HG02943 (cell line): ENCODE results near the gene PALLD.

Source experiments
- ATAC-seq: cut with Tn5 transposase; IDR thresholded peaks from one replicate; pipeline ENCODE4 v1.9.1; 2021; ENCODE audit warnings: mild to moderate bottlenecking, low read depth, moderate library complexity; ENCODE audit not compliant: unreplicated experiment

PALLD gene

DNA sequence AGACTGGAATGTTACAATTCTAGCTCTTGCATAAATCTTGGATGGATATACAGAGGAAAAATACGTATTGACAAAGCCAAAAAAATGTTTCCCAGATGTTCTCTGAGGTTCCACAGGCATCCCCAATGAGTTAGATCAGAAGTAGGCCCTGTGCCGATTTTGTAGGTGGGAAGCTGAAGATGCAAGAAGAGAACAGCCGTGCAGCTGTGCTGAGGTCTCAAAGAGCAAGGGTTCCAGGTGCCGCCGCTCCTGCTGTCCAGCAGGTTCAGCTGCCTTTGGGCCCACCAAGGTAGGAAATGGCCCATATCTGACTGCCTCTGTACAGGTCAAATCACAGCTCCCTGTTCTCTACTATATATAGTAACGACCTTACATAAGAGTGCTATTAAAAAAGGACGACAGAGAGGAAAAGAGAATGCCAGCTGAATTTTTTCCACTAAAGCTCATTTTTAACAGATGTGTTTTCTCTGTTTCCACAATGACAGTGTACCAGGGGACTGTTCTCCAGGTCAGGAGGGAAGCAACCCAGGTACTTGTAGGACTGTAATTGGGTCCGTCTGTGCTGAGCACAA lies 357.6 kb downstream of the PALLD start:
- ATAC-seq: no peak

DNA sequence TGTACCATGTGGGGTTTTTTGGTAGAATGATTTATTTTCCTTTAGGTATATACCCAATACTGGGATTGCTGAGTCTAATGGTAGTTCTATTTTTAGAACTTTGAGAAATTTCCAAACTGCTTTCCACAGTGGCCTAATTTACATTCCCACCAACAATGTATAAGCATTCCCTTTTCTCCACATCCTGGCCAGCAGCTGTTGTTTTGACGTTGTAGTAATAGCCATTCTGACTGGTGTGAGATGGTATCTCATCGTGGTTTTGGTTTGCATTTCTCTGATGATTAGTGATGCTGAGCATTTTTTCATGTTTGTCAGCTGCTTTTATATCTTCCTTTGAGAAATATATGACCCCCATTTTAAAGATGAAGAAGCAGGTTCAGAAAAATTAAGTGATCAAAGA lies 359.5 kb downstream of the PALLD start:
- ATAC-seq: no peak

DNA sequence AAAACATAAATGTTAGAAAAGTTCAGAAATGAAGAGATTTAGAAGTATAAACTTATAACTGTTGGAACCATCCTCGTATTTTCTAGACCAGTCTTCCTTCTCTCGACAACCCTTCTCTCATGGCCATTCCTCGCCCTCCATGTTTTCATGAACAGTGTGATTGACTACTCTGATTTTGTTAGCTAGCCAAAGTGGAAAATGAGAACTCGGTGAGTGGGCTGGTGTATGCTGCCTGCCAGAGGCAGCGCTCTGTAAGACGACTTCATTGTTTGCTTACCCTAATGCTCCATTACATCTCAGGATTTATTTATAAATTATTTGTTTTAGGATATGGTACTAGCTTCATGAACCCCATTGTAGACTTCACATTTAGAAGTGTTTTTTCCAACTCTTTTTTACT lies 360.2 kb downstream of the PALLD start:
- no peak for ATAC-seq

DNA sequence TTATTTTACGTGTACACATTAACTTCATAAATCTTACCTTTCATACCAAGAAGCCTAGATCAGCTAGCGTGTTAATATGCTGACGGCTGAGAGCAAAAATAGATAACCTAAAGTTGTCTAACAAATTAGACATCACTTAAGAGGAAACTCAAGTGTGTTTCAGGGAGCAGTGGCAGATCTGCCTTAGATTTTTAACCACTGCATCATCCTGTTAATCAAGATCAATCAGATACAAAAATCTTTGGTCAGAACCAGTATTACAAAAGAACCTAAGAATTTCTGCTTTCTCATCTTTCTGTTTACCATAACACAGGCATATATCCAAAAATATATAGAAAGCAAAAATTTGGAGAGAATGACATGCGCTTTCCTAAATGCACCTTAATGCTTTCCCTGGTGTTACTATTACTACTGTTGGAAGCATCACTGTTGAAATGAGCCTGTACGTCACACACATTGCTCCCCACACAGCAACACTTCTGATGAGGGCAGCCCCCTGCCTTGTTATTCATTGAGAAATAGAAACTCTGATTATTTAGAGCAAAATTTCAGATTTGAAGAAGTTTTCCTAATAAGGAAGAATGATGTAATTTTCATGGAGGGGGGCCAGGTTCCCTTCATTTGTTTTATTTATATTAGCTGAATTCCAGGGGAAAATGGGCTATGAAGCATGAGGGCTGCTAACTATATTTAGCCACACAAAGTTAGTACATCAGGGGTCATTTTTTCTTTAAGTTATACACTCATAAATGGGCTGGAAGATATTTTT lies 360.9 kb downstream of the PALLD start:
- ATAC-seq: no peak

DNA sequence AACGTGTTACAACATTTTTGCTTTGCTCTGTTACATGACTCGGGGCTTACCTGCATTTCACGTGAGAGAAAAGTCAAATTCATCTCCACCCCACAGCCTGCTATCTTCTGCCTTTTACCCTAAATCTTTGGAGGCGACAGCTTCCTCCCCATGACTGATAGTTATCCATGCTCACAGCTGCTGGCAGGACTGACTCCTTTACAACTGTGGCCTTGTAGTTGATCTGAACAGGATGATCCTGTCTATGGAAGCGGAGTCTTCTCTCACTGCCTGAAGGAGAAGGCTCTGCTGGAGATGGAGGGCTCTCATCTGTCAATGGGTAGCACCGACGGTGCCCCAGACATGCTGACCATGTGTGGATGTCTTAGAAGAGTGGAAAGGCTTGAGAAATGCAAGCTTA lies 362.2 kb downstream of the PALLD start:
- no peak for ATAC-seq

DNA sequence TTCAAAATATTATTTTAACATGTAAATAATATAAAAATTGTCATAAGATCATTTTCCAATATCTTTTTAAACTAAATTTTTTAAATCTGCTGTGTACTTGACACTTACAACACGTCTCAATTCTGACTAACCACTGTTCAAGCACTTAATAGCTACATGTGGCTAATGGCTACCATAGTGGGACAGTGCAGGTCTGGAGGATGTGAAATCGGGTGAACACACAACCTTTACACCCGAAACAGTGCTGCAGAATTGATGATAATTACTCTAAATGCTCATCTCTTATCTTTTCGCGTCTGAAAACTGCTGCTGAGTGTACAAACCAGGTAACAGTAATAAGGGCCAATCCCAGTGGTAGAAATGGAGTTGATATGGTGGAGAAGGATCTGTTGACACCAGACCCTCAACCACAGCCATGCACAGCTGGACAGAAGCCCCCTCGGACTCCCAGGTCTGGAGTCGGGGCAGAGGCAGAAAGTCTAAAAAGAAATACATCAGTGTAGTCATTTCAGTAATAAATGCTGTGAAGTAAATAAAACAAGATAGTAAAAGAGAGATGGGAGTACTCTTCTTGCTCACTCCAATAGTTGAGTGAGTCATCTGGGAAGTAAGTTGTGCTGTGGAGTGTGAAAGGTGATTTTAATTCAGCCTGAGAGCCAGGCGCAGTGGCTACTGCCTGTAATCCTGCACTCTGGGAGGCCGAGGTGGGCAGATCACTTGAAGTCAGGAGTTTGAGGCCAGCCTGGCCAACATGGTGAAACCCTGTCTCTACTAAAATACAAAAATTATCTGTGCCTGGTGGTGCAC lies 363.2 kb downstream of the PALLD start:
- ATAC-seq: peak; percentile 86

DNA sequence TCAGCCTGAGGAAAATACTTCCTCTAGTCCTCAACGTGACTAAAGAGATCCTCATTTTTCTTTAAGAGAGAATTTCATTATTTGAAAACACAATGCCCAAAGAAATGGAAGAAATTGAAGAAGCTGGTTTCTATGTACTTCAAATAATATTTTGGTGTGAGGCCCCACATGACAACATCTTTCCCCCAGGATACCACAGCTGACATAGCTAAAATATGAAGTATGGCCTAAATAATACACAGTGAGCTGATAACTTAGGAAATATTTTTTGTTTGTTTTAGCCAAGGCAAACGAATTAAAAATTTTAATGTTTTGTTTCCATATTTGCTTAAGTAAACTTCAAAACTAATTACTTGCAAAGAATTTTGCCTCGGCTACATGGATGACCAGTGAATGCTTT lies 364.0 kb downstream of the PALLD start:
- no peak for ATAC-seq

DNA sequence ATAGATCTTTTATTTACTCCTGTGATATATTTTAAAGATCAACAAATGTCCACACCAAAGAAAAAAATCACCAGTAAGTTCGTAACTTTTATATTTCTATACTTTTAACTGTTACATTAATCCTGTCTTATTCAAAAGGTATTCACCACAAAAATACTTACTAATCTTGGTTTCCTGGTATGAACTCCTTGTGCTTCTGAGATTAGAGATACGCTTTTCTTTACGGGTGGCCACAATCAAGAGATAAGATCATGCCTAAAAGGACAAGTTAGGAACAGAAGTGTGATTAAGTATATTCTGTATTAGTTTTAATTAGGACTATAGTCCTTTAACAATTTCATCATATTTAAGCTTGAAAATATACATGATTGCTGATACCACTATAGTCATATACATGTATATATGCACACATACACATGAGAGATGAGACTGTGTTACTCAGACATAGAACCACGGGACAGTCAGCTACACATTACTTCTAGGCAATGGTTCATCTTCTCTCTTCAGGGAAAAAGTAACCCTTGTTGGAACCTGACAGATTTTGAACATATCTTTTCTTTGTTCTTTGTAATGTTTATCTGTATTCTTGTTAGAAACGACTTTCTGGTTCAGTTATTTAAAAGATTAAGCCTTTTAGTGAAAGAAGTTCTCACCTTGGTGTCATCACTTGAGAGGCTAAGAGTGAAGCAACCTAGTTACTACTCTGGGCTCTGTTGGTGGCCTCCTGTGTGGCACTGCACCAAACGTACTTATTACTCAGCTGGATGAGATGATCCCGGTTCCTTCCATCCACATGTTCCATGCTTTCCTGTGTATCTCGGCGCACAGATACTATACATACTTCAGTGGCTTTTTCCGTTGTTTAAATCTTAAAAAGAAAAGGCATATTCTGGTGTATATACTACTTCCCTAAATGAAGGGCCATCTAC lies 367.1 kb downstream of the PALLD start:
- ATAC-seq: no peak

DNA sequence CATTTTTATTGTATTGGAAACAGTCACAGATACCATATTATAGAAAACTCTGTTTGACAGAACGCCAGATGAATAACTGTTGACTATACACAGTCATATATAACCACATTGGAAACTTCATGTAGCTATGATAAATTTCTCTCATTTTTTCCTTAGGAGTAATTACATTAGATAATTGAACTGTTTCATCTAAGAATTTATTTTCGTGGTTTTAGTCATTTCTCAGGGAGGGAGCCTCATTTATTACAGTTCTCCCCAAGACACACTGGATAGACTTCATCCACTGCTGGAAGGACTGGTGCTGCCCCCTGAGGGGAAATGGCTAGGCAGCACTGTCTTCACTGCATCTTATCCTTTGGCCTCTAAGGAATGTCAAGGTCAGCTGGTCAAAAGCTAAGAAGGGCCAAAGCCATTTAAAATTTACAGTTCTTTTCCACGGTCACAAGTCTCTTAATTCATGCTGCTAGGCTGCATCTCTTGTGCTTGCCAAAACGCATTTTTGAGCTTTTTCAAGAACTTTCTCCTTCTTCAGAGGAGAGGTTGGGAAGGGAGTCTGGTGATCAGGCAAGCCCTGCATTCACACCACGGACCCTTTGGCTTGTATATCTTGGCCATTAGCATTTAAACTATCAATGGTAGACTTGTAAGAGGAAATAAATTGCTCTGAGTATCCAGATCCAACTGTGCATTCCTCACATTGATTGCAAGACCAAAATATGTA lies 368.1 kb downstream of the PALLD start:
- ATAC-seq: no peak

DNA sequence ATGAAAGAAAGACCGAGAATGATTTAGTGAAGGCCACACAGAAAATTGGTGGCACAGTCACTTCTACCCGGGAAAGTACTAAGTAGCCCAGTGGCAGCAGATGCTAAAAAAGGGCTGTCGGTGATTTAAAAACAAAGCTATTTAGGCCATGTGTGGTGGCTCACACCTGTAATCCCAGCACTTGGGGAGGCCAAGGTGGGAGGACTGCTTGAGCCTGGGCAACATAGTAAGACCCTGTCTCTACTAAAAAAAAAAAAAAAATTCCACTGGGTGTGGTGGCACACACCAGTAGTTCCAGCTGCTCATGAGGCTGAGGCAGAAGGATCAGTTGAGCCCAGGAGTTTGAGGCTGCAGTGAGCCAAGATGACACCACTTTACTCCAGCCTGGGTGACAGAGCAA lies 369.0 kb downstream of the PALLD start:
- no peak for ATAC-seq

DNA sequence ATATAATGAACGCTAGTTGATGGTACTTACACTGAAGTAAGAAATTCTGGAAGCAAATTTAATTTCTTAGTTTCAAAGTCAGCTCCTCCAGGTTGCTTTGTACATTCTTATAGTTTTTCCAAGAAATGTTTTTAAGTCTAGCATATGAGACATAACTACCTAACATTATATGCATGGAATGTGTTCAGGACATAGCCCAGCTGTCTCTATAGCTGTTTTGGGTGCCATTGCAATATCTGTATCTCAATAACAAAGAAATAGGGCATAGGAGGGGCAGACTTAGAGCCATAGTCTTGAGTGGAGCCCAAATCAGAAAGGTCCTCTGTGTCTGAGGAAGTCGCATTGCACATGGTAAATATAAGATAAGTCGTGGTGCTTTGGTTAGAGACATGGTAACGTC lies 369.8 kb downstream of the PALLD start:
- ATAC-seq: no peak

DNA sequence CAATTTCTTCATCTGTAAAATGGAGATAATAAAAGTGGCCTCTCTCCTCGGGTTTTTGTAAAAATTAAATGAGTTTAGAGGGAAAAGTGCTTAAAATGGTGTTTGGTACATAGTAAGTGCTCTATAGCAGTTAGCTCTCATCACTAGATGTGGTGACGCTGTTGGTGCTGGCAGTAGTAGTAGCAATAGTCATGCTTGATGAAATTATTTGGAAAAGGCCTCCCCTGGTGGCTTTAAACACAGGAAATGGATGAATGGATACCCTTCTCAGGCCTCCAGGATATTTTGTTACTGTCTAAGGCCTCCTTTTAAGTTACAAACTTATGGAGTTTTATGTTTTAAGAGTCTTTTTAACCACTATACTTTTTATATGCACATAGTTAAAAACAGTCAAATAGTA lies 370.3 kb downstream of the PALLD start:
- ATAC-seq: no peak

DNA sequence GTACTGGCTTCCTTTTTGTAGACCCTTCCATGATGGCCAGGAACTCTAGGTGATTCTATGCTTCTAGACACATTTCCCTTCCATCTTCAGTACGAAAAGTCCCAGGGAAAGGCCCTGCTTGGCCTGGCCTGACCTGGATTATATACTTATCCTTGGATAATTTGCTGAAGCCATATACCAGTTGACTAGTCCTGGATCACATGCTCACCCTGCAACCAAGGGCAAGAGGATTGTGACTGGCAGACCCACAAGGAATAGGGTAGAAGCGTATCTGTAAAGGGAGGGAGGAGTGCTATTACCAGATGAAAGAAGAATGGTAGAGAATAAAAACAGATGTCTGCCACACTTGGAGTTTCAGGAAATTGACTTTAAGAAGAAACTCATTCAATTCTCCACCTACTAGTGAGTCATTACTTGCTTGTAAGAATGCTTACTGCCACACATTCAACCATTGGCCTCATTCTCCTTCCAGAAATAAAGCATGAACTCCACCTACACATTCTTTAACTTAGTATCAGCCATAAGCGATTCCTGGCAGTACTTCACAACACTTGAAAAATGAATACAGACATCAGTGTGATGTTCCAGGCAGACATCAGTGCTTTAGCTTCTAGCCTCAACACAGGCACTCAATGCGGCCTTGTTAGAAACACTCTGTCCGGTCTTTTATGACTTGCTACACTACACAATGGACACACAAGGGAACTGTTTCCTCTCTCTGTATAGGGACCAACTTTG lies 371.4 kb downstream of the PALLD start:
- ATAC-seq: no peak

DNA sequence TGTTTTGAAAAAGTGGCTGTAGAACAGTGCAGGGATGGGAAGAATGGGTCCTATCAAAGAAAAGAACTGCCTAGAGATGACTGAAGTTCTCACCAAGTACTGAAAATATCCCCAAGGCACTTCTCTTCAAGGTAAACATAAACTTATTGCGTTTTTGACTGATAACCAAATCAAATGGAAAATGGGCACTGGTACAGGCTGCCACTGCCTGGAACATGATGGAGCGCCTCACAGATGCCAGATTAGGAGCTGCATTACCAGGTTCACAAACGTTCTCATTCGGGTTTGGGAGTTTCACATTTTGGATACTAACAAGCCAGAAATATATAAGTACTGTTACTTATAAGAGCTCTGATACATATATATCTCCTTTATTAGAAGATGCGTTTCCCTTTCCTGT lies 371.9 kb downstream of the PALLD start:
- ATAC-seq: no peak

DNA sequence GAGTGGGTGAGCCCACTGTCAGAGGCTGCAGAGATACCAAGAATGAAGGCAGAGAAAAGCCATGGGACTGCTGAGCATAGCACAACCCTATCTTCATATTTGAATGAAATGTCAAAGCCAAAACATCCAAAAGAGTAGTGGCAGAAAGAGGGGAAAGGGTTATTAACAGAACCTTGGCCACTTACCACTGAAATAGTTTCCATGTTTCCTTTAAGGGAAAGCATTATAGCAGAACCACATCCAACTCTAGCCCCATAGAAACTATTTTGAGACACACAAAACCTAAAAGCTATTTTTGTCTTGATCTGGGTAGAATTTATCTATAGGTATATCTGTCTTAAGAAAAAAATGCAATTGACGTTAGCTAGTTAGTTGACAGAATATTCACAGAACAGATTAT lies 373.2 kb downstream of the PALLD start:
- no peak for ATAC-seq

DNA sequence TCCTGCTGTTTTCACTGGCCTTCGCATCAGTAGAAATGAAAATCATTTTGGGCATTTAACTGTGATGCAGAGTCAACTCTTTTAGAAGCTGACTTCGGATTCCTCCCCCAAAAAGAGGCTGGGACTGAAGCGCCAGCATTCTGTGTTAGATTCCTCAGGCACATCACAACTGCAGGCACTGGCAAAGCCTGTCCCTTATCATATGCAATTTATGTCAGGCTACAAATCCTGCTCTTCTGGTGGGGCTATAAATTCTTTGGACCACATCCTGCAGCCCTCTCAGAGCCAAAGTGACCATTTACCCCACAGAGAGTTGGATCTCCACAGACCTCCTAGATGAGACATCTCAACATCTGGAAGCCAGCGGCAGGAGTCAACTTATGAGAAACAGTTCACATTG lies 374.8 kb downstream of the PALLD start:
- ATAC-seq: no peak

DNA sequence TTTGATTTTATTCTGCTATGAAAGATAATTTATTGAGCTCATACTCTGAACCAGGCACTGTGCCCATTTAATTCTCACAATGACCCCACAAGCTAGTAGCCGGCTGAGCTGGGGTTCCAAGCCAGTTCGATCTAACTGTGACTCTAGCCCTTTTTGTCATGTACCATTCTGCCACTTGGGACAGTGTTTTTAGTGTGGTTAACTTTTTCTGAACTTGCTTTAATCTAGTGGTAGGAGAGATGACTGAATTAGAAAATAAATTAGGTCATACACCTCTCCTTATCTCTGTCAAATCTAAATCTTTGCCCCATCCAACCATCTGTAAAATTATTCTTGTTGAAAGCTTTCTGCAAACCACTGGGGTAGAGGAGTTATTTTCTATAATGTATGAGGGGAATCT lies 377.2 kb downstream of the PALLD start:
- no peak for ATAC-seq

DNA sequence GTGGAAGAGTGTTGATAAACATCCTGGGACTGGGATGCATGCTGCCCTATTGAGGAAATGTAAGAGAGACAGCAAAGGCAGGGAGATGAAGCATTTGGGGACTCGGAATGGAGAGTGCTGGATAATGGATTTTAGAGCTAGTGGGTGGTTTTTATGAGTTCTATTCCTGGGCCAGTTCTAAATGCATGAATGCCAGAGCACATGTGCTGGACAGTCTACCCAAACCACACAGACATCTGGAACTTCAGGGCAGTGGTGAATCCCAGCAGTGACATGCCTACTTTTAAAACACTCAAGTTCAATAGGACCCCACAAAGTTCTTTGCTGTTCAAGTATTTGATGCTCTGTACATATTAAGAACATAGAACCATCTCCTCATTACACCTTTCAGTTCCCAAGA lies 379.3 kb downstream of the PALLD start:
- ATAC-seq: no peak
